B cell (primary cell): ENCODE measurements around the gene GCKR. TPM values are rescaled to one million over a fixed set of nuclear protein-coding genes. Genes with fewer than 3 reads are reported as not detected.

ENCODE experiments used
- ATAC-seq: fragments of 200-7000 bp; cut with Tn5 transposase; one replicate; pipeline ENCODE4 v1.10.0; 2021; ENCODE audit warnings: low read depth, mild to moderate bottlenecking, moderate number of reproducible peaks, moderate library complexity
- CTCF ChIA-PET: fragments of 350-600 bp; sonication (Branson Sonifier 250); formaldehyde crosslinking; loops from one replicate; lab custom pipeline; 2021; ENCODE audit warnings: antibody characterized with exemption, inconsistent platforms; lab: Charles Lee
- POLR2A ChIA-PET: fragments of 350-600 bp; sonication (Branson Sonifier 250); formaldehyde crosslinking; loops from one replicate; lab custom pipeline; 2021; ENCODE audit warnings: antibody characterized with exemption; lab: Charles Lee
- DNase-seq: peaks from one replicate; pipeline ENCODE4 v3.0.0; 2013
- H2AFZ ChIP-seq: 2 replicates; pipeline ENCODE4 v1.6.1; 2012; ENCODE audit warnings: mild to moderate bottlenecking, low read depth, low read length; ENCODE audit not compliant: insufficient read depth, poor library complexity, severe bottlenecking
- H3K27ac ChIP-seq, 2 donors: 1 replicate in 1 of 2; 2 replicates in 1 of 2; pipeline ENCODE4 v1.5.1; 2012 to 2013; ENCODE audit warnings: low read length in 2 of 2, mild to moderate bottlenecking in 2 of 2, moderate library complexity in 1 of 2
- H3K27me3 ChIP-seq, 4 experiments: fragments of 200-600 bp in 1 of 4; sonication (generic) in 1 of 4; replicated peaks in 1 of 4; 1 replicate in 2 of 4; 2 replicates in 2 of 4; pipeline versions ENCODE4 v1.6.1 to v1.7.0; 2013 to 2016; ENCODE audit warnings: low read length in 3 of 4, mild to moderate bottlenecking in 2 of 4, mixed read lengths in 1 of 4, moderate library complexity in 1 of 4; ENCODE audit not compliant: insufficient read depth in 4 of 4, control insufficient read depth in 3 of 4; ENCODE audit errors: control extremely low read depth in 1 of 4
- H3K36me3 ChIP-seq, 2 experiments: replicated peaks in 1 of 2; 1 replicate in 1 of 2; 2 replicates in 1 of 2; pipeline versions ENCODE4 v1.6.1 to v1.7.1; 2013; ENCODE audit warnings: low read length in 1 of 2; ENCODE audit not compliant: insufficient read depth in 2 of 2, control insufficient read depth in 1 of 2; ENCODE audit errors: control extremely low read depth in 1 of 2, extremely low read depth in 1 of 2
- H3K4me1 ChIP-seq, 2 donors: fragments of 200-600 bp in 1 of 2; sonication (generic) in 1 of 2; 1 replicate in 1 of 2; 2 replicates in 1 of 2; pipeline versions ENCODE4 v1.5.1 to v1.6.1; 2013 to 2017; ENCODE audit warnings: low read length in 2 of 2; ENCODE audit not compliant: control insufficient read depth in 2 of 2, insufficient read depth in 2 of 2
- H3K4me2 ChIP-seq: replicated peaks from 2 replicates; pipeline ENCODE3; 2012; ENCODE audit warnings: mild to moderate bottlenecking, low read depth, low read length; ENCODE audit not compliant: poor library complexity, severe bottlenecking
- H3K4me3 ChIP-seq, 5 experiments: fragments of 200-600 bp in 1 of 5; sonication (generic) in 1 of 5; 1 replicate in 3 of 5; 2 replicates in 2 of 5; pipeline versions ENCODE4 v1.5.1 to v1.7.0; 2011 to 2016; ENCODE audit warnings: low read length in 4 of 5, mild to moderate bottlenecking in 4 of 5, low read depth in 2 of 5, control low read depth in 1 of 5, moderate library complexity in 1 of 5; ENCODE audit not compliant: insufficient read depth in 1 of 5; ENCODE audit errors: control extremely low read depth in 1 of 5, extremely low read depth in 1 of 5
- H3K79me2 ChIP-seq: fragments of 200-600 bp; sonication (generic); one replicate; pipeline ENCODE4 v1.6.0; 2016; ENCODE audit warnings: low read length; ENCODE audit not compliant: control insufficient read depth, insufficient read depth
- H3K9ac ChIP-seq: fragments of 200-600 bp; sonication (generic); 2 replicates; pipeline ENCODE4 v1.6.1; 2017; ENCODE audit warnings: mild to moderate bottlenecking, low read length, moderate library complexity
- H3K9me3 ChIP-seq, 3 donors: one replicate each; pipeline versions ENCODE4 v1.6.1 to v1.7.1; 2013; ENCODE audit warnings: low read length in 2 of 3; ENCODE audit not compliant: control insufficient read depth in 2 of 3, insufficient read depth in 1 of 3; ENCODE audit errors: control extremely low read depth in 1 of 3
- H4K20me1 ChIP-seq: 2 replicates; pipeline ENCODE4 v1.6.0; 2012; ENCODE audit warnings: mild to moderate bottlenecking, low read length; ENCODE audit not compliant: insufficient read depth, control insufficient read depth, poor library complexity, severe bottlenecking
- H3K27ac Mint-ChIP-seq: one replicate; pipeline ENCODE4 v1.8.0; 2021; ENCODE audit warnings: mixed read lengths
- H3K27me3 Mint-ChIP-seq: one replicate; pipeline ENCODE4 v1.8.0; 2021; ENCODE audit warnings: mixed read lengths
- H3K4me1 Mint-ChIP-seq: one replicate; pipeline ENCODE4 v1.8.0; 2021; ENCODE audit warnings: mixed read lengths
- H3K4me3 Mint-ChIP-seq: one replicate; pipeline ENCODE4 v1.8.0; 2021; ENCODE audit warnings: mixed read lengths
- H3K9me3 Mint-ChIP-seq: one replicate; pipeline ENCODE4 v1.8.0; 2022; ENCODE audit warnings: mixed read lengths; ENCODE audit not compliant: insufficient read depth
- EZH2 ChIP-seq: IDR thresholded peaks from 2 replicates; pipeline ENCODE4 v1.6.1; 2012; ENCODE audit warnings: borderline replicate concordance, low read depth, mild to moderate bottlenecking, moderate library complexity, low read length; ENCODE audit not compliant: insufficient read depth, poor library complexity, severe bottlenecking
- WGBS: methylation state at CpG from one replicate; pipeline ENCODE4 v1.1.5; 2013; ENCODE audit warnings: missing lambda C conversion rate; ENCODE audit not compliant: insufficient coverage; 5-methylcytosine and 5-hydroxymethylcytosine counted together
- intact Hi-C: fragments of 100-400 bp; cut with micrococcal nuclease; formaldehyde crosslinking; loops from one replicate; pipeline ENCODE4 v1.10.0; 2022
- polyA plus RNA-seq: library from polyadenylated mRNA; depleted of rRNA; stranded (reverse); fragments of >200 nt; gene quantifications from 2 replicates; pipeline ENCODE4 v1.2.3, GENCODE V29; 2012
- total RNA-seq, 2 donors: library from RNA; stranded (reverse); fragments of 120-200 nt in 1 of 2; gene quantifications; 1 replicate in 1 of 2; 2 replicates in 1 of 2; pipeline versions ENCODE4 v1.2.3 to v1.2.4, GENCODE V29; 2013 to 2022
- TF ChIP-seq, protein P1 (sequence below): fragments of 200-600 bp; IDR thresholded peaks from one replicate; pipeline ENCODE4 v1.8.0; 2022; ENCODE audit warnings: antibody characterized with exemption, mild to moderate bottlenecking

Gene GCKR
- total and polyA plus RNA-seq, 2 donors (not counting 1 experiment from before 2014, with no cell fraction given), result not detected

DNA sequence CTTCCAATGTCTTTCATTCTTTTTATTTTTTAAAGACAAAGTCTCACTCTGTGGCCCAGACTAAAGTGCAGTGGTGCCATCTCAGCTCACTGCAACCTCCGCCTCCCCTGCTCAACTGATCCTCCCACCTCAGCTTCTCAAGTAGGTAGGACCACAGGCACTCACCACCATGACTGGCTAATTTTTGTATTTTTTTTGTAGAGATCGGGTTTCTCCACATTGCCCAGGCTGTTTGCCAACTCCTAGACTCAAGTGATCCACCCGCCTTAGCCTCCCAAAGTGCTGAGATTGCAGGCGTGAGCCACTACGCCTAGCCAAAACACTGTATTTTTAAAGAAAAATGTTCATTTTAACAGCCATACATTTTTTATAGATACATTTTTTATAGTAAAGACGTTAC is 12.7 kb downstream of the GCKR start:
- Mint-ChIP-seq H3K27ac (no peak overlapping the region), H3K27me3 (peaks cover 22% of the 10 kb centered on the region), H3K9me3 (no peaks in the 10 kb centered on the region), H3K4me1 (no peaks in the 10 kb centered on the region), H3K4me3 (no peak overlapping the region)
- Histone ChIP-seq H3K4me1 (no peaks in the 10 kb centered on the region), H3K4me2 (no peak overlapping the region), H3K9ac (no peak overlapping the region), H3K9me3 (peaks cover 0 to 3% (median 0%) of the 10 kb centered on the region in 3 donors), H3K36me3 (no peaks in the 10 kb centered on the region), H3K27me3 (peaks cover 0 to 3% (median 0%) of the 10 kb centered on the region in 4 experiments), H3K27ac (no peak overlapping the region), H4K20me1 (no peaks in the 10 kb centered on the region), H2AFZ (no peak overlapping the region), H3K4me3 (no peak overlapping the region), H3K79me2 (no peaks in the 10 kb centered on the region)
- CTCF ChIA-PET, result no interaction called here
- no peak for ATAC-seq
- POLR2A ChIA-PET, result no interaction called here
- DNase-seq, result no peak
- WGBS, result no CpG with 5 or more reads among the region's 6 CpGs
- intact Hi-C loops, result no loop called here
- TF ChIP-seq EZH2, result no peak
- TF ChIP-seq, protein P1, sequence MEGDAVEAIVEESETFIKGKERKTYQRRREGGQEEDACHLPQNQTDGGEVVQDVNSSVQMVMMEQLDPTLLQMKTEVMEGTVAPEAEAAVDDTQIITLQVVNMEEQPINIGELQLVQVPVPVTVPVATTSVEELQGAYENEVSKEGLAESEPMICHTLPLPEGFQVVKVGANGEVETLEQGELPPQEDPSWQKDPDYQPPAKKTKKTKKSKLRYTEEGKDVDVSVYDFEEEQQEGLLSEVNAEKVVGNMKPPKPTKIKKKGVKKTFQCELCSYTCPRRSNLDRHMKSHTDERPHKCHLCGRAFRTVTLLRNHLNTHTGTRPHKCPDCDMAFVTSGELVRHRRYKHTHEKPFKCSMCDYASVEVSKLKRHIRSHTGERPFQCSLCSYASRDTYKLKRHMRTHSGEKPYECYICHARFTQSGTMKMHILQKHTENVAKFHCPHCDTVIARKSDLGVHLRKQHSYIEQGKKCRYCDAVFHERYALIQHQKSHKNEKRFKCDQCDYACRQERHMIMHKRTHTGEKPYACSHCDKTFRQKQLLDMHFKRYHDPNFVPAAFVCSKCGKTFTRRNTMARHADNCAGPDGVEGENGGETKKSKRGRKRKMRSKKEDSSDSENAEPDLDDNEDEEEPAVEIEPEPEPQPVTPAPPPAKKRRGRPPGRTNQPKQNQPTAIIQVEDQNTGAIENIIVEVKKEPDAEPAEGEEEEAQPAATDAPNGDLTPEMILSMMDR, result no peak

DNA sequence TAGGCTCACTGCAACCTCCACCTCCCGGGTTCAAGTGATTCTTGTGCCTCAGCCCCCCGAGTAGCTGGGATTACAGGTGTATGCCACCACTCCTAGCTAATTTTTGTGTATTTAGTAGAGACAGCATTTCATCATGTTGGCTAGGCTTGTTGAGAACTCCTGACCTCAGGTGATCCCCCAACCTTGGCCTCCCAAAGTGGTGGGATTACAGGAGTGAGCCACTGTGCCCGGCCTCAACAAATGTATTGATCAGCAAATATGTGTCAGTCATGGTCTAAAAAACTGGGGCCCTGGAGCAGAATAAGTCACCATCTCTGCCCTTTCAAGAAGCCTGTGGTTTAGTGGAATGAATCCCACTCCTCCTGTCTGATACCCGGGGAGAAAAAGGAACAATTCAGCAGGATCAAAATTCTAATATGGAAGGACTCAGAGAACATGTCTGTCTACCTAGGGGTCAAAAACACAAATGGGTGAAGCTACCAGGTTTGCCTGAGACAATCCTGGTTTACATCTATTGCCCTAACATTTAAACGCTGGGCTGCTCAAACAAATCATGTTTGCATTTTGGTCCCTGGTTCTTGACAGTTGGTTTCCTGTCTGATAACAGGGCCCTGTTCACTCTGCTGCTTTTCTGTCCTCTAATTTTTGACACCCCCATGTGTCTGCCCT is 21.6 kb downstream of the GCKR start:
- Mint-ChIP-seq H3K9me3 (no peaks in the 10 kb centered on the region), H3K4me1 (no peaks in the 10 kb centered on the region), H3K27ac (no peak overlapping the region), H3K27me3 (peaks cover 32% of the 10 kb centered on the region), H3K4me3 (no peak overlapping the region)
- Histone ChIP-seq H3K9me3 (no peaks in the 10 kb centered on the region), H3K4me2 (no peak overlapping the region), H3K36me3 (no peaks in the 10 kb centered on the region), H3K27ac (no peak overlapping the region), H3K27me3 (peaks cover 0 to 14% (median 0%) of the 10 kb centered on the region in 4 experiments), H2AFZ (no peak overlapping the region), H4K20me1 (no peaks in the 10 kb centered on the region), H3K4me3 (no peak overlapping the region), H3K79me2 (no peaks in the 10 kb centered on the region), H3K4me1 (no peaks in the 10 kb centered on the region), H3K9ac (no peak overlapping the region)
- ChIA-PET CTCF (no interaction called here), POLR2A (no interaction called here)
- TF ChIP-seq EZH2, result no peak
- TF ChIP-seq, protein P1, result no peak
- no peak for DNase-seq
- no peak for ATAC-seq
- 83% methylated on average over 3 of the region's 5 CpGs for WGBS
- intact Hi-C loops, result no loop called here
